GM19240 (cell line): ENCODE measurements around the gene NMUR1.
A peak's percentile ranks its signal among the peaks of the same experiment; 100 is the strongest.

Experiments used
- DNase-seq: peaks from one replicate; pipeline ENCODE4 v3.0.0; 2011; ENCODE audit warnings: low spot score; ENCODE audit not compliant: insufficient read length

The NMUR1 gene

GRCh38 chr2:231488331-231488730 is 41.9 kb downstream of the NMUR1 start:
- no peak for DNase-seq

- DNase-seq: no peak
Measured at GRCh38 chr2:231486851-231487596, 43.2 kb downstream of the NMUR1 start.

- DNase-seq: no peak
Measured at GRCh38 chr2:231483398-231484329, 46.6 kb downstream of the NMUR1 start.

GRCh38 chr2:231482806-231483391 is 47.3 kb downstream of the NMUR1 start:
- DNase-seq: peak; percentile 73

GRCh38 chr2:231480781-231481180 is 49.5 kb downstream of the NMUR1 start:
- DNase-seq: no peak

- no peak for DNase-seq
Measured at GRCh38 chr2:231479455-231479854, 50.8 kb downstream of the NMUR1 start.

- no peak for DNase-seq
Measured at GRCh38 chr2:231476920-231477319, 53.3 kb downstream of the NMUR1 start.

GRCh38 chr2:231475965-231476364 is 54.3 kb downstream of the NMUR1 start:
- no peak for DNase-seq
